Left lung (tissue), 10 donors: ENCODE results near the gene FAM219A. TPM values are rescaled to one million over a fixed set of nuclear protein-coding genes. Genes with fewer than 3 reads are reported as not detected.
"Not testable (repeated sequence)": the region's sequence is repeated elsewhere in the genome, so short reads cannot be mapped to it uniquely, and the experiment has no call there.

ENCODE experiments used
- ATAC-seq: fragments of 200-7000 bp; cut with Tn5 transposase; one replicate; pipeline ENCODE4 v1.9.1; 2020; ENCODE audit warnings: moderate library complexity
- DNase-seq, 4 donors: peaks; one replicate each; pipeline ENCODE4 v3.0.0-alpha.2; 2013 to 2020
- H3K27ac ChIP-seq, 2 donors: fragments of 200-600 bp; sonication (generic) in 1 of 2; one replicate each; pipeline versions ENCODE4 v1.5.0 to v1.8.0; 2020 to 2021
- H3K27me3 ChIP-seq, 2 donors: fragments of 200-600 bp; sonication (generic) in 1 of 2; one replicate each; pipeline versions ENCODE4 v1.5.0 to v1.8.0; 2020 to 2021
- H3K36me3 ChIP-seq, 2 donors: fragments of 200-600 bp; sonication (generic) in 1 of 2; one replicate each; pipeline versions ENCODE4 v1.5.0 to v1.8.0; 2020 to 2021
- H3K4me1 ChIP-seq, 2 donors: fragments of 200-600 bp; one replicate each; pipeline ENCODE4 v1.8.0; 2021
- H3K4me3 ChIP-seq, 2 donors: fragments of 200-600 bp; sonication (generic) in 1 of 2; one replicate each; pipeline versions ENCODE4 v1.5.0 to v1.8.0; 2020 to 2021; ENCODE audit warnings: mild to moderate bottlenecking in 1 of 2
- H3K9me3 ChIP-seq, 2 donors: fragments of 200-600 bp; sonication (generic) in 1 of 2; one replicate each; pipeline versions ENCODE4 v1.5.0 to v1.8.0; 2020 to 2021
- intact Hi-C, 2 donors: fragments of 100-400 bp; cut with DNase I; formaldehyde crosslinking; loops; one replicate each; pipeline versions ENCODE4 v1.11.2 to v1.14.2; 2022
- polyA plus RNA-seq, 6 donors: library from polyadenylated mRNA; unstranded; fragments of 120-200 nt; gene quantifications; one replicate each; pipeline ENCODE4 v1.2.1, GENCODE V29; 2013; ENCODE audit not compliant: insufficient read length in 6 of 6
- total RNA-seq, 2 donors: library from RNA; stranded (reverse); fragmentation: NEBNext Ultra II Directional; extraction: Animal tissue kit (Norgen Biotek cat#: 25700); gene quantifications; one replicate each; pipeline ENCODE4 v1.2.1, GENCODE V29; 2021
- TF ChIP-seq, protein P1 (sequence below), 2 donors: fragments of 200-600 bp; sonication (generic) in 1 of 2; IDR thresholded peaks; one replicate each; pipeline versions ENCODE4 v1.5.0 to v1.8.0; 2021; ENCODE audit warnings: antibody characterized with exemption in 2 of 2
- donor health status: DM: no; HTN: yes; CAD: no.
- donor health status: DM: no; HTN: no; CAD: no.

Gene FAM219A
- total and polyA plus RNA-seq, 8 donors: 12.3 to 23.0 (median 14.6) TPM

DNA sequence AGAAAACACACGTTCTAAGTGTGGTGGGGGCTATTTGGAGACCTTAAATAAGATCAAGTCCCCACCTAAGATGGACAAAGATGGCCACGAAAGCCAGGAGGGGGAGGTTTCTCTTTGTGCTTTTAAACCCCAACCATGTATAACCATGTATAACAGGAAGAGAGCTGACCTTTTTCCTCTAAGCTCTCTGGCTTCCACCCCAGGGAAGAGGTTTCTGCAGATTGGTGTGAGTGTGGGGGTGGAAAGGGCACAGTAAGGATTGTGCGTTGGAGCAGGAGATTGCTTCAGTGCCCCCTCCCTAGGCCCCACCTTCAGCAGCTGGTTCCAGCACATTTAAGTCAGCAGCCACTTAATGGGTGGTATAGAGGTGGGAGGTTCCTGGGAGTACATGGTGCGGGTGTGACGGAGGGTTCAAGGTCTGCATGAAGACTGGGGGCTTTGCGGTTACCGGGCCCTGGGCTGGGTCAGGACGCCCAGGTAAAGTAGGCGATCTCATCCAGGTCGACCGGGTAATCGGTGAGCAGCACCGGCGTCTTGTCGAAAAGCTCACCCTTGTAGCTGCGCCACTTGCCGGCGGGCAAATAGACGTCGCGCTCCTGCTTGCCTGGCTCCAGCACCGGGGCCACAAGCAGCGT lies 87.9 kb downstream of the FAM219A start:
- TF ChIP-seq, protein P1, sequence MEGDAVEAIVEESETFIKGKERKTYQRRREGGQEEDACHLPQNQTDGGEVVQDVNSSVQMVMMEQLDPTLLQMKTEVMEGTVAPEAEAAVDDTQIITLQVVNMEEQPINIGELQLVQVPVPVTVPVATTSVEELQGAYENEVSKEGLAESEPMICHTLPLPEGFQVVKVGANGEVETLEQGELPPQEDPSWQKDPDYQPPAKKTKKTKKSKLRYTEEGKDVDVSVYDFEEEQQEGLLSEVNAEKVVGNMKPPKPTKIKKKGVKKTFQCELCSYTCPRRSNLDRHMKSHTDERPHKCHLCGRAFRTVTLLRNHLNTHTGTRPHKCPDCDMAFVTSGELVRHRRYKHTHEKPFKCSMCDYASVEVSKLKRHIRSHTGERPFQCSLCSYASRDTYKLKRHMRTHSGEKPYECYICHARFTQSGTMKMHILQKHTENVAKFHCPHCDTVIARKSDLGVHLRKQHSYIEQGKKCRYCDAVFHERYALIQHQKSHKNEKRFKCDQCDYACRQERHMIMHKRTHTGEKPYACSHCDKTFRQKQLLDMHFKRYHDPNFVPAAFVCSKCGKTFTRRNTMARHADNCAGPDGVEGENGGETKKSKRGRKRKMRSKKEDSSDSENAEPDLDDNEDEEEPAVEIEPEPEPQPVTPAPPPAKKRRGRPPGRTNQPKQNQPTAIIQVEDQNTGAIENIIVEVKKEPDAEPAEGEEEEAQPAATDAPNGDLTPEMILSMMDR (IDR thresholded peaks at IDR 0.05): no peak
- peaks cover 0 to 22% of the 10 kb centered on the region in 2 donors for H3K36me3 ChIP-seq
- ATAC-seq (no peak), DNase-seq (no peak)
- H3K4me3 ChIP-seq: no peak overlapping the region
- peaks cover 0 to 15% of the 10 kb centered on the region in 2 donors for H3K27me3 ChIP-seq
- peaks cover 0 to 5% of the 10 kb centered on the region in 2 donors for H3K4me1 ChIP-seq
- H3K27ac ChIP-seq: no peak overlapping the region
- intact Hi-C loops: no loop called here
- no peaks in the 10 kb centered on the region for H3K9me3 ChIP-seq

DNA sequence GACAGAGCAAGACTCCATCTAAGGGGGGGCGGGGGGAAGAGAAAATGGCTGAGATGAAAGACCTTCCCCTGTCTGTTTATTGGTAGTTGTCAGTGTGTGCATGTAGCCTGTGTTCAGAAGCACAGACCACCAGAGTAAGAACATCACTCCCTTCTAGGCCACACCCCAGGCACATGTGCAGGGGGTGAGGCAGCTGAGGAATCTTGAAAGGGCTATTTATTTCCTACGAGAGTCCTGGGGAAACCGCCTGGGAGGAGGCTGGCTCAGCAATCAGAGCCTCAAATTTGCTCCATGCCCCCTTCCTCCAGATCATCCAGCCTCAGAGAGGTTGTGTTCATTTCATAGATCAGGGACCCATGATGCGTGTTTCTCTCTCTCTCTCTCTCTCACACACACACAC lies 88.7 kb downstream of the FAM219A start:
- H3K36me3 ChIP-seq: peaks cover 0 to 22% of the 10 kb centered on the region in 2 donors
- ATAC-seq: no peak
- H3K4me1 ChIP-seq: no peaks in the 10 kb centered on the region
- intact Hi-C loops: no loop called here
- DNase-seq: no peak
- no peaks in the 10 kb centered on the region for H3K9me3 ChIP-seq
- no peak overlapping the region for H3K27ac ChIP-seq
- peaks cover 0 to 15% of the 10 kb centered on the region in 2 donors for H3K27me3 ChIP-seq
- no peak overlapping the region for H3K4me3 ChIP-seq
- TF ChIP-seq, protein P1 (IDR thresholded peaks at IDR 0.05): no peak

DNA sequence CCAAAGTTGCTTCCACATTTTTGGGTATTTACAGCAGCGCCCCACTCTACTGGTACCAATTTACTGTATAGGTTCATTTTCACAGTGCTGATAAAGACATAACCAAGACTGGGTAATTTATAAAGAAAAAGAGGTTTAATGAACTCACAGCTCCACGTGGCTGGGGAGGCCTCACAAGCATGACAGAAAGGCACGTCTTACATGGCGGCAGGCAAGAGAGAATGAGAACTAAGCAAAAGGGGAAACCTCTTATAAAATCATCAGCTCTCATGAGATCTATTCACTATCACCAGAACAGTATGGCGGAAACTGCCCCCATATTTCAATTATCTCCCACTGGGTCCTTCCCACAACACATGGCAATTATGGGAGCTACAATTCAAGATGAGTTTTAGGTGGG lies 89.6 kb downstream of the FAM219A start:
- DNase-seq, H3K9me3 ChIP-seq: not testable (repeated sequence)

DNA sequence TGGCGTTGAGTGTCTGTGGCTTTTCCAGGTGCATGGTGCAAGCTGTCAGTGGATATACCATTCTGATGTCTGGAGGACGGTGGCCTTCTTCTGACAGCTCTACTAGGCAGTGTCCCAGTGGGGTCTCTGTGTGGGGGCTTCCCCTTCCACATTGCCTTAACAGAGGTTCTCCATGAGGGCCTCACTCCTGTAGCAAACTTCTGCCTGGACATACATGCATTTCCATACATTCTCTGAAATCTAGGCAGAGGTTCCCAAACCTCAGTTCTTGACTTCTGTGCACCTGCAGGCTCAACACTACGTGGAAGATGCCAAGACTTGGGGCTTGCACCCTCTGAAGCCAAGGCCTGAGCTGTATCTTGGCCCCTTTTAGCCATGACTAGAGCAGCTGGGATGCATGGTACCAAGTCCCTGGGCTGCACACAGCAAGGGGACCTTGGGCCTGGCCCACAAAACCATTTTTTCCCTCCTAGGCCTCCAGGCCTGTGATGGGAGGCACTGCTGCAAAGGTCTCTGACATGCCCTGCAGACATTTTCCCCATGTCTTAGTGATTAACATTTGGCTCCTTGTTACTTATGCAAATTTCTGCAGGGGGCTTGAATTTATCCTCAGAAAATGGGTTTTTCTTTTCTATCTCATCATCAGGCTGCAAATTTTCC lies 90.5 kb downstream of the FAM219A start:
- H3K27ac ChIP-seq, H3K4me3 ChIP-seq, H3K4me1 ChIP-seq, ATAC-seq, DNase-seq, H3K9me3 ChIP-seq, intact Hi-C loops: not testable (repeated sequence)
- peaks cover 0 to 15% of the 10 kb centered on the region in 2 donors for H3K27me3 ChIP-seq
- peaks cover 0 to 22% of the 10 kb centered on the region in 2 donors for H3K36me3 ChIP-seq

More for the DNA sequence above, 89.6 kb downstream of the FAM219A start:
- H3K27ac ChIP-seq, ATAC-seq, intact Hi-C loops, H3K4me1 ChIP-seq, H3K4me3 ChIP-seq: not testable (repeated sequence)
- Histone ChIP-seq H3K36me3 (peaks cover 0 to 22% of the 10 kb centered on the region in 2 donors), H3K27me3 (peaks cover 0 to 15% of the 10 kb centered on the region in 2 donors)

DNA sequence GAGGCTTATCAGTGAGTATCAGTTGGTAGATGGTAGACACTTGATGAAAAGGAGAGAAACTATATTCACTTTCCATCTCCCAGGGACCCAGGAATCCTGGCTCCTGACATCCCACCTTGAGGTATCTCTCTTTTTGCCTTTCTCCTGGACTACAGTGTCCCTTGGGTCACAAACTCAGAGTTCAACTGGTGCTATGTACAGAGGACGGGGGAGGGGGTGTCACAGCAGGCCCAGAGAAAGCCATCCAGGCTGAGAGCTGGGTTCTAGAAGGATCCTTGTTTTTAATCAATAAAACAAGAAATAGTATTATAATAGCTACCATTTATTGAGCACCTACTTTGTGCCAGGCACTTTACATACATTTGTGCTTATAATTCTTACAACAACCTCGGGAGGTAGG lies 92.0 kb downstream of the FAM219A start:
- intact Hi-C loops: no loop called here
- H3K27ac ChIP-seq: no peak overlapping the region
- H3K36me3 ChIP-seq: peaks cover 0 to 11% of the 10 kb centered on the region in 2 donors
- no peak overlapping the region for H3K4me3 ChIP-seq
- no peaks in the 10 kb centered on the region for H3K9me3 ChIP-seq
- H3K27me3 ChIP-seq: peaks cover 0 to 2% of the 10 kb centered on the region in 2 donors
- no peaks in the 10 kb centered on the region for H3K4me1 ChIP-seq
- TF ChIP-seq, protein P1 (IDR thresholded peaks at IDR 0.05): no peak
- DNase-seq: no peak
- no peak for ATAC-seq

DNA sequence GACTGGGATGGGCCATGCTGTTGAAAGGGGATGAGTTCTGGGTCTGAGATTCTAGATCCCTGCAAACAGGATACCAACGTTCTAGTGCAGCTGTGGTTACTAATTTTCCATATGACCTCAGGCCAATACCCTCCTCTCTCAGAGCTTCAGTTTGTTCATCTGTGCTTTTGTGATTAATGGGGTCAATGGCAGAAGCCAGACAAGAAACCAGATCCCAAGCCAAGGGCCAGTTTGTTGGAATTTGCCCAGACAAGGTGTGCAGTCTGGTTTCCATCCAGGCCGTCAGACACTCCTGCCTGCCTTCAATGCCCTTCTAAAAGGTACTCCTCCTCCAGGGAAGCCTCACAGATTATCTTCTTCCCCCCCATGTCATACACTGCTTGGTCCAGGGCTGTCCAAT lies 93.1 kb downstream of the FAM219A start:
- ATAC-seq (no peak), DNase-seq (no peak)
- H3K36me3 ChIP-seq: no peaks in the 10 kb centered on the region
- TF ChIP-seq, protein P1 (IDR thresholded peaks at IDR 0.05): no peak
- H3K4me3 ChIP-seq: no peak overlapping the region
- no peaks in the 10 kb centered on the region for H3K4me1 ChIP-seq
- H3K9me3 ChIP-seq: no peaks in the 10 kb centered on the region
- intact Hi-C loops: no loop called here
- H3K27ac ChIP-seq: no peak overlapping the region
- H3K27me3 ChIP-seq: no peaks in the 10 kb centered on the region
